ENCODE data around the gene PDE4D. TPM values are rescaled to one million over a fixed set of nuclear protein-coding genes. Genes with fewer than 3 reads are reported as not detected.

The PDE4D gene
- total RNA-seq, 2 donors from 2014 or later = 116 to 154 TPM

GRCh38 chr5:59041355-59041754, 852.2 kb downstream of the PDE4D start:
- DNase-seq (no peak), ATAC-seq (replicated peaks in 1 of 2) (no peak)
- no peaks in the 10 kb centered on the region for H3K9me3 Mint-ChIP-seq
- peaks cover 28% of the 10 kb centered on the region for H3K4me1 Mint-ChIP-seq (ENCODE audit: low read depth)
- H3K27ac Mint-ChIP-seq = peak overlapping the region; percentile 2
- H3K27me3 Mint-ChIP-seq (ENCODE audit: low read depth) = no peaks in the 10 kb centered on the region
- peaks cover 18 to 26% of the 10 kb centered on the region in 2 donors for H3K36me3 Mint-ChIP-seq (ENCODE audit: insufficient read depth in 2 of 2)
- H3K4me3 Mint-ChIP-seq = peak overlapping the region; percentile 98 to 100

- Mint-ChIP-seq H3K36me3 (ENCODE audit: insufficient read depth in 2 of 2) (peaks cover 22 to 30% of the 10 kb centered on the region in 2 donors), H3K27me3 (ENCODE audit: low read depth) (no peaks in the 10 kb centered on the region), H3K4me1 (ENCODE audit: low read depth) (peaks cover 28% of the 10 kb centered on the region), H3K4me3 (peak overlapping the region; percentile 98 to 100), H3K27ac (no peak overlapping the region), H3K9me3 (no peaks in the 10 kb centered on the region)
- ATAC-seq (replicated peaks in 1 of 2) (no peak), DNase-seq (no peak)
Observed at GRCh38 chr5:59040804-59041201, 852.7 kb downstream of the PDE4D start.

GRCh38 chr5:59040024-59040803, 853.3 kb downstream of the PDE4D start:
- peaks cover 24 to 35% of the 10 kb centered on the region in 2 donors for H3K36me3 Mint-ChIP-seq (ENCODE audit: insufficient read depth in 2 of 2)
- no peaks in the 10 kb centered on the region for H3K9me3 Mint-ChIP-seq
- peak overlapping the region; percentile 47 for H3K27ac Mint-ChIP-seq
- H3K4me3 Mint-ChIP-seq = peak overlapping the region; percentile 98 to 100
- ATAC-seq (replicated peaks in 1 of 2) (no peak), DNase-seq (no peak)
- peaks cover 30% of the 10 kb centered on the region for H3K4me1 Mint-ChIP-seq (ENCODE audit: low read depth)
- no peaks in the 10 kb centered on the region for H3K27me3 Mint-ChIP-seq (ENCODE audit: low read depth)

- H3K36me3 Mint-ChIP-seq (ENCODE audit: insufficient read depth in 2 of 2) = peaks cover 25 to 42% of the 10 kb centered on the region in 2 donors
- peak; percentile 82 to 83 for ATAC-seq (replicated peaks in 1 of 2)
- H3K27me3 Mint-ChIP-seq (ENCODE audit: low read depth) = no peaks in the 10 kb centered on the region
- peak overlapping the region; percentile 99 for H3K27ac Mint-ChIP-seq
- H3K9me3 Mint-ChIP-seq = no peaks in the 10 kb centered on the region
- peak; percentile 94 for DNase-seq
- H3K4me1 Mint-ChIP-seq (ENCODE audit: low read depth) = peaks cover 37% of the 10 kb centered on the region
- peak overlapping the region; percentile 98 to 100 for H3K4me3 Mint-ChIP-seq
Observed at GRCh38 chr5:59039296-59040023, 854.1 kb downstream of the PDE4D start.

- ATAC-seq (replicated peaks in 1 of 2) (no peak), DNase-seq (peak in 1 of 2 donors; percentile 22)
- Mint-ChIP-seq H3K36me3 (ENCODE audit: insufficient read depth in 2 of 2) (peaks cover 27 to 43% of the 10 kb centered on the region in 2 donors), H3K27ac (peak overlapping the region; percentile 99), H3K4me1 (ENCODE audit: low read depth) (peaks cover 43% of the 10 kb centered on the region), H3K4me3 (peak overlapping the region; percentile 98 to 100), H3K27me3 (ENCODE audit: low read depth) (no peaks in the 10 kb centered on the region), H3K9me3 (no peaks in the 10 kb centered on the region)
Observed at GRCh38 chr5:59038798-59039295, 854.7 kb downstream of the PDE4D start.

GRCh38 chr5:59037941-59038797, 855.4 kb downstream of the PDE4D start:
- Mint-ChIP-seq H3K27me3 (ENCODE audit: low read depth) (no peaks in the 10 kb centered on the region), H3K4me1 (ENCODE audit: low read depth) (peaks cover 46% of the 10 kb centered on the region), H3K4me3 (peak overlapping the region; percentile 98 to 100), H3K9me3 (no peaks in the 10 kb centered on the region), H3K36me3 (ENCODE audit: insufficient read depth in 2 of 2) (peaks cover 27 to 48% of the 10 kb centered on the region in 2 donors), H3K27ac (peak overlapping the region; percentile 99)
- ATAC-seq (replicated peaks in 1 of 2) (no peak), DNase-seq (no peak)

GRCh38 chr5:59037453-59037852, 856.1 kb downstream of the PDE4D start:
- Mint-ChIP-seq H3K27me3 (ENCODE audit: low read depth) (no peaks in the 10 kb centered on the region), H3K4me3 (peak overlapping the region; percentile 98 to 100), H3K36me3 (ENCODE audit: insufficient read depth in 2 of 2) (peaks cover 27 to 54% of the 10 kb centered on the region in 2 donors), H3K27ac (peak overlapping the region; percentile 99), H3K4me1 (ENCODE audit: low read depth) (peaks cover 51% of the 10 kb centered on the region), H3K9me3 (no peaks in the 10 kb centered on the region)
- ATAC-seq (replicated peaks in 1 of 2) = no peak
- DNase-seq = no peak

GRCh38 chr5:59037041-59037440, 856.5 kb downstream of the PDE4D start:
- peak overlapping the region; percentile 99 for H3K27ac Mint-ChIP-seq
- peaks cover 51% of the 10 kb centered on the region for H3K4me1 Mint-ChIP-seq (ENCODE audit: low read depth)
- H3K36me3 Mint-ChIP-seq (ENCODE audit: insufficient read depth in 2 of 2) = peaks cover 27 to 54% of the 10 kb centered on the region in 2 donors

GRCh38 chr5:59036274-59036961, 857.1 kb downstream of the PDE4D start:
- H3K4me3 Mint-ChIP-seq = peak overlapping the region; percentile 98 to 100
- H3K9me3 Mint-ChIP-seq = no peaks in the 10 kb centered on the region
- H3K36me3 Mint-ChIP-seq (ENCODE audit: insufficient read depth in 2 of 2) = peaks cover 30 to 59% of the 10 kb centered on the region in 2 donors
- peak overlapping the region; percentile 99 for H3K27ac Mint-ChIP-seq
- DNase-seq = peak; percentile 60 to 68
- H3K4me1 Mint-ChIP-seq (ENCODE audit: low read depth) = peaks cover 51% of the 10 kb centered on the region
- ATAC-seq (replicated peaks in 1 of 2) = peak; percentile 49 to 57
- H3K27me3 Mint-ChIP-seq (ENCODE audit: low read depth) = no peaks in the 10 kb centered on the region

More at GRCh38 chr5:59037041-59037440, 856.5 kb downstream of the PDE4D start:
- Mint-ChIP-seq H3K27me3 (ENCODE audit: low read depth) (no peaks in the 10 kb centered on the region), H3K4me3 (peak overlapping the region; percentile 98 to 100), H3K9me3 (no peaks in the 10 kb centered on the region)
- no peak for ATAC-seq (replicated peaks in 1 of 2)
- DNase-seq = no peak

- Mint-ChIP-seq H3K27ac (peak overlapping the region; percentile 99), H3K4me1 (ENCODE audit: low read depth) (peaks cover 49% of the 10 kb centered on the region), H3K4me3 (peak overlapping the region; percentile 98 to 100), H3K27me3 (ENCODE audit: low read depth) (no peaks in the 10 kb centered on the region), H3K36me3 (ENCODE audit: insufficient read depth in 2 of 2) (peaks cover 33 to 63% of the 10 kb centered on the region in 2 donors), H3K9me3 (no peaks in the 10 kb centered on the region)
- DNase-seq (no peak), ATAC-seq (replicated peaks in 1 of 2) (no peak)
Observed at GRCh38 chr5:59035681-59036080, 857.8 kb downstream of the PDE4D start.

GRCh38 chr5:59034498-59035186, 858.9 kb downstream of the PDE4D start:
- Mint-ChIP-seq H3K36me3 (ENCODE audit: insufficient read depth in 2 of 2) (peaks cover 40 to 72% of the 10 kb centered on the region in 2 donors), H3K27me3 (ENCODE audit: low read depth) (no peaks in the 10 kb centered on the region), H3K4me1 (ENCODE audit: low read depth) (peaks cover 52% of the 10 kb centered on the region), H3K4me3 (peak overlapping the region; percentile 98 to 100), H3K27ac (peak overlapping the region; percentile 99), H3K9me3 (no peaks in the 10 kb centered on the region)
- ATAC-seq (replicated peaks in 1 of 2) = no peak
- DNase-seq = peak in 1 of 2 donors; percentile 29

All from activated T-cell treated with anti-CD3 and anti-CD28 coated beads, Interleukin-2, amount 50 U/mL, for 72 hours (primary cell).